HL-60 (cell line): ENCODE measurements around the gene WASF1.

ENCODE experiments used
- CTCF ChIP-seq: IDR thresholded peaks from one replicate; pipeline ENCODE4 v1.5.1; 2011; ENCODE audit warnings: low read length, control low read depth, inconsistent platforms; ENCODE audit not compliant: insufficient read depth
- REST ChIP-seq: IDR thresholded peaks from 2 replicates; pipeline ENCODE4 v1.6.1; 2012; ENCODE audit warnings: low read depth; ENCODE audit not compliant: insufficient replicate concordance

- no peak for TF ChIP-seq CTCF
- TF ChIP-seq REST, result no peak
Measured at GRCh38 chr6:110201151-110201884, 21.8 kb upstream of the WASF1 start.
